SK-N-SH treated with all-trans-retinoic acid at 6 μM for 48 hours (cell line): ENCODE results near the gene PTPRH.

ENCODE experiments used
- ISL1 ChIP-seq: fragments of 250-450 bp; sonication (Bioruptor Pico); IDR thresholded peaks from 2 replicates; pipeline ENCODE4 v2.1.2; 2022; ENCODE audit warnings: mild to moderate bottlenecking, moderate library complexity
- OSR1 ChIP-seq: fragments of 250-450 bp; sonication (Bioruptor Pico); IDR thresholded peaks from 2 replicates; pipeline ENCODE4 v1.8.0; 2022; ENCODE audit warnings: moderate library complexity, mild to moderate bottlenecking, inconsistent platforms
- RARB ChIP-seq: fragments of 250-450 bp; sonication (Bioruptor Pico); IDR thresholded peaks from 2 replicates; pipeline ENCODE4 v1.8.0; 2021; ENCODE audit warnings: mild to moderate bottlenecking, moderate library complexity
- ZFP3 ChIP-seq: fragments of 250-450 bp; sonication (Bioruptor Pico); IDR thresholded peaks from 2 replicates; pipeline ENCODE4 v1.5.0; 2020; ENCODE audit warnings: mild to moderate bottlenecking, moderate library complexity
- TF ChIP-seq, protein P1 (sequence below): fragments of 250-450 bp; sonication (Bioruptor Pico); IDR thresholded peaks from 2 replicates; pipeline ENCODE4 v1.5.1; 2020; ENCODE audit warnings: low read depth, mild to moderate bottlenecking, moderate library complexity
- TF ChIP-seq, protein P2 (sequence below): fragments of 250-450 bp; sonication (Bioruptor Pico); IDR thresholded peaks from 2 replicates; pipeline ENCODE4 v1.5.1; 2021; ENCODE audit warnings: mild to moderate bottlenecking, moderate library complexity

DNA sequence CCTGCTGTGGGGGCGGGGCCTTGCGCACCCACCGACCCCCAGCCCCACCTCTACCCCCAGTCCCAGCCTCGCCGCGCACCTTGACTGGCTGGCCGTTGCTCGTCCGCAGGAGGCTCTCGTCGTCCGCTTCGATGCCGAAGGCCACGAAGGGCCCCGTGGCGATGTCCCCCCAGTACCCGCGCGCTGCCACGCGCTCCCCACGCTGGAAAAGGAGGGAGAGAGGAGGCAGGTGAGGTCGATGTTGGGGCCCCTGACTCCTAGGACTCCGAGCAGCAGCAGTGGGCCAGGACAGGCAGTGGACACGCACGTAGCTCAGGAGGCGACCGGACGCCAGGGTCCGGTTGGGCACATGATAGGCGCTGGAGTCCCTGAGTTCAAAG lies 48.3 kb downstream of the PTPRH start:
- TF ChIP-seq, protein P1, sequence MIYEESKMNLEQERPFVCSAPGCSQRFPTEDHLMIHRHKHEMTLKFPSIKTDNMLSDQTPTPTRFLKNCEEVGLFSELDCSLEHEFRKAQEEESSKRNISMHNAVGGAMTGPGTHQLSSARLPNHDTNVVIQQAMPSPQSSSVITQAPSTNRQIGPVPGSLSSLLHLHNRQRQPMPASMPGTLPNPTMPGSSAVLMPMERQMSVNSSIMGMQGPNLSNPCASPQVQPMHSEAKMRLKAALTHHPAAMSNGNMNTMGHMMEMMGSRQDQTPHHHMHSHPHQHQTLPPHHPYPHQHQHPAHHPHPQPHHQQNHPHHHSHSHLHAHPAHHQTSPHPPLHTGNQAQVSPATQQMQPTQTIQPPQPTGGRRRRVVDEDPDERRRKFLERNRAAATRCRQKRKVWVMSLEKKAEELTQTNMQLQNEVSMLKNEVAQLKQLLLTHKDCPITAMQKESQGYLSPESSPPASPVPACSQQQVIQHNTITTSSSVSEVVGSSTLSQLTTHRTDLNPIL = no peak
- TF ChIP-seq, protein P2, sequence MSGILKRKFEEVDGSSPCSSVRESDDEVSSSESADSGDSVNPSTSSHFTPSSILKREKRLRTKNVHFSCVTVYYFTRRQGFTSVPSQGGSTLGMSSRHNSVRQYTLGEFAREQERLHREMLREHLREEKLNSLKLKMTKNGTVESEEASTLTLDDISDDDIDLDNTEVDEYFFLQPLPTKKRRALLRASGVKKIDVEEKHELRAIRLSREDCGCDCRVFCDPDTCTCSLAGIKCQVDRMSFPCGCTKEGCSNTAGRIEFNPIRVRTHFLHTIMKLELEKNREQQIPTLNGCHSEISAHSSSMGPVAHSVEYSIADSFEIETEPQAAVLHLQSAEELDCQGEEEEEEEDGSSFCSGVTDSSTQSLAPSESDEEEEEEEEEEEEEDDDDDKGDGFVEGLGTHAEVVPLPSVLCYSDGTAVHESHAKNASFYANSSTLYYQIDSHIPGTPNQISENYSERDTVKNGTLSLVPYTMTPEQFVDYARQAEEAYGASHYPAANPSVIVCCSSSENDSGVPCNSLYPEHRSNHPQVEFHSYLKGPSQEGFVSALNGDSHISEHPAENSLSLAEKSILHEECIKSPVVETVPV (CRISPR knock-in tag) = no peak
- TF ChIP-seq ZFP3 (CRISPR knock-in tag) (no peak), ISL1 (CRISPR knock-in tag) (no peak), RARB (CRISPR knock-in tag) (no peak), OSR1 (CRISPR knock-in tag) (no peak)
